HG02642 (cell line): ENCODE measurements around the gene RFTN1.

Source experiments
- ATAC-seq: cut with Tn5 transposase; IDR thresholded peaks from one replicate; pipeline ENCODE4 v1.9.1; 2021; ENCODE audit warnings: mild to moderate bottlenecking; ENCODE audit not compliant: unreplicated experiment, poor library complexity

The RFTN1 gene

DNA sequence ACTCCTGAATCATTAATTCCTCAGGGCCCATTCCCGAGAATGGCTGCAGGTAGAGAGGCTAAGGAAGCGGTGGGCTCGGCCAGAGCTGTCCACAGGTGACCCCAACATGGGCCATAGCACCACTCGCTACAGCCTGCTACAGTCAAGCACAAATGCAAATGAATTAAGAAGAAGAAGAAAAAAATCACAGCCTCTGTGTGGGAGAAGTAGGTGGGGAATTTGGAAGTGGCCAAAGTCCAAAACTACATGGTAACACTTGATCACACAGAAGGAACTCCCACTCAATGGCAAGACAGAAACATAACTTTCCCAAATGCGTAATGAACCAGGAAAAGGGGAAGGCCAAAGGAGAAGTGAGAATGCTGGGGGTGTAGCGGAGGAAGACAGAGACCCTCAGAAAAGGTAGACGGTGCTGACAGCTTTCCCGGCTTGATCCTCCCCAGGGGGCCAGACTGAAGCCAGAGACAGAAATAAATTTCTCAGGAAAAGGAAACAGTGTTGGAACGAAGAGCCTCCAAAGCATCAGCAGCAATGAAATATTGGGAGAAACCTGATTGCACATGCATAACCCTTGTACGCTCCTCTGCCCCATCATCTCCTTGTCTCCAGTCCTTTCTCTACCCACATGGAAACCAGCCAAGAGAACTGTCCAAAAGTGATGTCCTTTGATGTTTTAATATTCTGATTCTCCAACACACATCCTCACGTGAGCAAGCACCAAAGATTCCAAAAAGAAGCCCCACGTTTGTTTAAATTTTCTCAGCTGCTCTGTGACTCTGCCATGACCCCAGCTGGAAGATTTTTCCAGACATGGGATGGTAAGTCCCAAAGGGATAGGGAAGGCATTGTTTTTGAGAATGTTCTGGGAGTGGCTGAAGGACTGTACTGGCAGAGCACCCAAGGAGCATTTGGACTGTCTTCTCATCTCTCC is 140.9 kb downstream of the RFTN1 start:
- no peak for ATAC-seq

DNA sequence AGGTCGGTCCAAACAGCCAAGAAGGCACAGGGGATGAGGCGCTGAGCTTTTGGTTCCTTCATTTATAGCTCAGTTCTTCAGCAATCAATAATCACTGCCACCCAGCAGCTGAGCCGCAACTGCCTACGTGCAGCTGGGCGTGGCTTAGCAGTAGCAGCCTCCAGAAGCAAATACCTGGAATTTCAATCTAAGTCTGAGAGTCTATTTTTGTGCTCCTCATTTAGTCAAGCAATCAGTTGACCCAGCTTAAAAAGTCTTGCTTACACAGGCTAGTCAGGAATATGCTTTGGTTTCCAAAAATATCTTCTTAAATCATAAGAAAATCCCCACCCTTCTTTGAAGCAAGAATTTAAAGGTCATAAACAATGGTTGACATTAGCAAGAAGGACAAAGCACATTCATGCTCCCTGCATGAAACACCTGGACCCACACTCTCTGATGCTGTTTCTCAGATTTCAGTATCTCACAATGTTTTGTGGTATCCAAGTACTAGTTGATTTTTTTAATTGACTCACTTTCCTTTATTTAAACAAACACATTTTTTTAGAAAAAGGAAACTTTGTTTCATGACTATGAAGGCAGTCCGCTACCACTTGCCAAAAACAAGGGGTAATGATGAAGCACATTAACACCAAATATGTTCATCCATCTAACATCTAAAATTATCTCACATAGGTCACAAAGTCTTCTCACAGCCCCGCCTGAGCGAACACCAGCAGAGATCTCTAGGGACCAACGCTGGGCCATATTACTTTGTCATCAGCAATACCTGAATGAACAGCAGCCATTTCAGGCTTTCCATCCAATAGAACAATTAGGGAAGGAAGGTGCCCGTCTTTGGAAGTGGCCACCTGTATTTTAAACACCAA is 142.4 kb downstream of the RFTN1 start:
- peak; percentile 33 for ATAC-seq

DNA sequence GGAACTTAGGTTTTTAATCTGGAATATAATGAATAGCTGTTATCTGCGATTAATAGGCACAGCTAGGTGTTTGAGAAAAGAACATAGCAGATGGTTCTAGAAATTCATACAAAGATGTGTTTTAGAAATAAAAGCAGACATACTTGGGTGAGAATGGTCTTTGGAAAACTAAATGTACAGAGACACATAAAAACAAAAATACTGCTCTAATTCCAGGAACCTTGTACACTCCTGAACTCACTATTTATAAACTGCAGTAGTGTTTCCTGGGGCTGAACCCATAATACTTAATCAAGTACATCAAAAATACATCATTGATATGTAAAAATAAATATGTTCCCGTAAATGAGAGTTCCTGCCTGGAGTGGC is 143.0 kb downstream of the RFTN1 start:
- no peak for ATAC-seq

DNA sequence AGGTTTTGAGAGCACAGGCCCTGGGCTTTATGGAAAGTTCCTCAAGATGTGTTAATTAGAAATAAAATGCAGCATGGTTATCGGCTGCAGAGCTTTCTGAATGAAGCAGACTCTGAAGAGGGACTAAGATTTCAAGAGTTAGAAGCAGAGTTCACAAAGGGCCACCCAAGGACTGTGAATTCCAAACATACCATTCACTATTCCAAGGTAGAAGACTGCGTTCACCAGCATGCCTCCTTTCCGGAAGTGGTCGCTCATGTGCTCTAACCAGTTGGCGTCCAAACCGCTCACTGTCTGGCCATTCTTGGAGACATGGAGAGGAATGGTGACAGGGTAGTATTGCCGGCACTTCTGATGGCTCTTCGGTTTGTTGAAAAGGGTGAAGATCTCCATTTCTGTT is 143.6 kb downstream of the RFTN1 start:
- ATAC-seq, result no peak

DNA sequence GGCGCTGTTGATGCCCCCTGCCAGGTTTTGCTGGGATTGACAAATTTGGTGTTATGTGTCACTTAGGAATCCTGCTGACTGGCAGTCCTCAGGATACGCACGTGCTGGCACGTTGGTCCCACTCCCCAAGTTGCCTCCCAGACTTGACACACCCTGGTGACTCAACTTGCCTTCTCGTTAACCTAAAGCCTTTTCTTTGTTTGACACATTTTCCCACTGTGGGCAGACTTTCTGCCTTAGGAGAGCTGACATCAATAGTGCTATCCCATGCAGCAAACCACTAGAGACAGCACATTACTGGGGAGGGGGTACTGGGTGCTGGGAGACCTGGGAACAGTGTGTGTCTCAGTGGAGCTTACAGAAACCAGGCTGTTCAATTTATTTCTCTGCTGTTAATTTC is 144.2 kb downstream of the RFTN1 start:
- no peak for ATAC-seq

DNA sequence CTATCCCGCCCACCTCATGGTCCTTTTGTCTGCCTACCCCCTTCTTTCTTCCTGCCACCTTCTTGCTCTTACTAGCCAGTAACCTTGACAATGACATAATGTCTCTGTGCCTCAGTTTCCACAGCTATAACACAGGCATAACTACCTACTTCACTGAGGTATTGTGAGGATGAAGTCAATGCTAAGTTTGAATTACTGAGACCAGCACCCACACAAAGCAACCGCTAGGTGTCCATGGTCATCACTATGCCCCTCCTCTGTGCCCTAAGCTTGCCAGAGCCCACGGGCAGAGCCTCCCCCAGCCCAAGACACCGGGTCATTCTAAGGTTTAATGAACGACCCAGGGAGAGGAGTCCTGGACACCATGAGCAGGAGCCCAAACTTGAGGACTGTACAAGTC is 146.9 kb downstream of the RFTN1 start:
- ATAC-seq, result no peak

DNA sequence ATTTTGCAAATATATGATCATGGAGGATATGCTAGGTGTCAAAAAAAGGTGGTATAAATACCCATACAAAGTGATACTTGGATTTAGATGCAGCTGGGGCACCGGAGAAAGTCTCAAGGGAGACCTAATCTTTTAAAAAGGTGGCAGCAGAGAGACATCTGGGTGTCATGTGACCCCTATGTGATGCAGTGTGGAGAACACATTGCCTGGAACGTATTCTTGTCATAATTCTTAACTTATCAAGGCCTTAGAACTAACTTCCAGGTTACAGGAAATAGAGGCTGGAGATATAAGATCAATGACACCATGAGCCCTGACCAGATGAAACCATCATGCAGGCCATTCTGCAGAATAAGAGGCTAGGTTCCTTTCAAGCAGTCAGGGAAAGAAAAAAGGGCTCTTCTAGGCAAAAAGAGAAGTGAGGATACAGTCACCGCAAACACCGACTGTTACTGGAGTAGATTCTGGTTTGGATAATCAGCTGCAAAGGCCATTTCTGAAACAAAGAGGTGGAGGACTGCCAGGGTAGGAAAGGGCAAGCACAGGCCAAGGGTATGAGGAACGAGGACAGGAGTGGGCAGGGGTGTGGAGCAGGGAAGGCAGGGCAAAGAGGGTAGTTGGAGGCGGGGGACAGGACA is 147.9 kb downstream of the RFTN1 start:
- no peak for ATAC-seq

DNA sequence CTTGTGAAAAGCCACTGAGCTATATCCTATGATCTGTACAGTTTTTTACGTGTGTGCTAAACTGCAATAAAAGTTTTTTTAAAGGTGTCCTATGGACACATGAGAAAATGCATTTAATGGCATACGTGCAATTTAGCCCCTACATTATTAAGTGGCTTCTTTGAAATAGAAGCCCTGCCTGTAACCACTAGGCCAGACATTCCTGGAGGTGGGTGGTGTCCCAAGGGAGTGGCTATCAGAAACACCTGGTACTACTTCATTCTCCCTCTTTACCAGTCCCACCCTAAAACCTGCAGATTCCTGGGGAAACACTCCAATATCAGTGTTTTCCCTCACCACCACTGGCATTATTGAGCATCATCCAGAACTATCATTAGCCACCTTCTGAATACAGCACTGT is 148.5 kb downstream of the RFTN1 start:
- ATAC-seq, result no peak

DNA sequence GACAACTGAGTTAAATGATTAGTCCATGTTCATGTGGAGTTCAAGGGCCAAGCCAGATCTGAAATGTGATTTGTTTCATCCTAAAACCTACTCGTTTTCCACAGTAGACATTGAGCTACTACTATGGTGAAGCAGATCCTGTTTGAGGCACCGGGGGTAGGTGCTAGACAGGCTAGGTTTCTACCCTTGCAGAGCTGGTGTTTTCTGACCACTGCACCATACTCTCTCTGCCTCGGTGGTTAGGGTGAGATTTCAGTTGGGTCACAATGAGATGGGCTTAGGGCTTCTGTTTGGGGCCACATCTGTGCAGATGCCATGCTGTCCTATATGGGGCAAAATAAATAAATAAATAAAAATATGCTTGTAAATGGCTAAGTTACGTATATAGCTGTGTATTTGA is 149.2 kb downstream of the RFTN1 start:
- ATAC-seq, result no peak

DNA sequence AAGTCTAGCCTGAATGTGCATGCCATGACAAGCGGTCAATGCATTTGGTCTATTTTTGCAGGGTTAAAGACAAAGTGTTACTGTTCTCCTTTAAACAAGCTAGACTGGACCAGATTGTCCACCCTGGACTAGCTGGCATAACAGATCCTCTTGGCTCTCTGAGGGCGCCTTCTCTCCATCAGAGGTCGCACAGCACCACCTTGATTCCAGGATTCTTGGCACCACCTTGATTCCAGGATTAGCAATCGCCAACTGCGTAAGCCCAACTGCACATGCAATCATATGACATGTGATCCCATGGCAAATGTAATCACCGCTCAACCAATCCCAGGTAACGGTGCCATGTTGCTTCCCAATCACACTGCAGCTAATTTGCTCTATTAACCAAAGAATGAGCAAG is 149.9 kb downstream of the RFTN1 start:
- no peak for ATAC-seq

DNA sequence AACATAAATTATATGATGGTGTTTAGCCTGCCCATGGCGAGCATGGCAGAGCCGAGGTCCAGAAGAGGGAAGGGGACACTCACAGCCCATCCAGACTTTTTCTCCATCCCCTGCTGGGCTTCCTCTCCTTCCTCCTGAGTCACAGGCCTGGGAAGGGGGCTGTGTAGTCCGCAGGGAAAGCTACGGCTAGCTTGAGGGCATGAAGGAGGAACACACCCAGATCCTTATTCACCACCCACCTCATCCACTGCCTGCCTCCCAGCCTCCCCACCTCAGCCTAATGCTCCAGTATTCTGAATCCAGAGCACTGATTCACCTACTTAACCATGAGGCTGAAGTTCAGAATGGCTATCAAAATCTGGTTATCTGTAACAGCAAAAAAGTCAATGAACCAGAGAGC is 150.7 kb downstream of the RFTN1 start:
- ATAC-seq, result no peak

DNA sequence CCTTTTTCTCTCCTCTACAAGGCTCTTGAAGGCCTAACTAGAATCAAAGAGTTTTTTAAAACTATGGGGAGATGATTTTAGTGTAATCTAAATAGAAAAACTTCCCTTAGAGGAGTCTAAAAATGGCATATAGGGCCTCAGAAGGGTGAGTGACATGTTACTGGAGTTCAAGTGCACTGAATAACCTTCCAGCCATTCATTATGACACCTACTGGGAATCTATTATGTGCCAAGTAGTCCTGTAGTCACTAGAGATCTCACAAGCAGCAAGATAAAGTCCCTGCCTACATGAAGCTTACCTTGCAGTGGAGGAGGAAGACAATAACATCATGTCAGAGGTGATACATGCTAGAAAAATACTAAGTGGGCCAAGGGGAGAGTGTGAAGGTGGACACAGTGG is 152.4 kb downstream of the RFTN1 start:
- no peak for ATAC-seq

DNA sequence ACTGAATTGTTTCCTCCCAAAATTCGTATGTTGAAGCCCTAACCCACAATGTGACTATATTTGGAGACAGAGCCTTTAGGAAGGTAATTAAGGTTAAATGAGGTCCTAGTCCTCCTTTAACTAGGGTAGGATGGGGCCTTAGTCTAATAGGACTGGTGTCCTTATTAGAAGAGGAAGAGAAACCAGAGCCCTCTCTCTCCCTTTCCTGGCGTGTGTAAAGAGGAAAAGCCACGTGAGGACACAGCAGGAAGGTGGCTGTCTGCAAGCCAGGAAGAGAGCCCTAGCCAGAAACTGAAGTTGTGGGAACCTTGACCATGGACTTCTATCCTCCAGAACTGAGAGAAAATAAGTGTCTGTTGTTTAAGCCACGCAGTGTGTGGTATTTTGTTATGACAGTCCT is 154.2 kb downstream of the RFTN1 start:
- ATAC-seq, result no peak

DNA sequence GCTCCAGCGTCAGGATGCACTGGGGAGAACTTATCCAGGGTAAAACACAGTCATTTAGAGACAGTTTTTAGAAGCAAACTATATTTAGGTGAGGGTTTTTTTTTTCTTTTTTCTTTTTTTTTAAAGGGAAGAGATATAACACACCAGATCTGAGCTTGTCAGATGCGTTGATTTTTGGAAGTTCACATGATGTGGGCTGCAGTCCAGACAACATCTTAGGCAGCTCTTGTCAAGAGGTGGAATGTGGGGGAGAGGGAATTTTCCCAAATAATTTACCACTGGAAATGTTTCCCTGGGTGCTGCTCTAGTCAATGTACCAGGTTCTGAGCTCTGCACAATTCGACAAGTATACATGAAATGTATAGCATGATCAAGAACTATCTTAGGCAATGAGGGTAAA is 155.2 kb downstream of the RFTN1 start:
- no peak for ATAC-seq

DNA sequence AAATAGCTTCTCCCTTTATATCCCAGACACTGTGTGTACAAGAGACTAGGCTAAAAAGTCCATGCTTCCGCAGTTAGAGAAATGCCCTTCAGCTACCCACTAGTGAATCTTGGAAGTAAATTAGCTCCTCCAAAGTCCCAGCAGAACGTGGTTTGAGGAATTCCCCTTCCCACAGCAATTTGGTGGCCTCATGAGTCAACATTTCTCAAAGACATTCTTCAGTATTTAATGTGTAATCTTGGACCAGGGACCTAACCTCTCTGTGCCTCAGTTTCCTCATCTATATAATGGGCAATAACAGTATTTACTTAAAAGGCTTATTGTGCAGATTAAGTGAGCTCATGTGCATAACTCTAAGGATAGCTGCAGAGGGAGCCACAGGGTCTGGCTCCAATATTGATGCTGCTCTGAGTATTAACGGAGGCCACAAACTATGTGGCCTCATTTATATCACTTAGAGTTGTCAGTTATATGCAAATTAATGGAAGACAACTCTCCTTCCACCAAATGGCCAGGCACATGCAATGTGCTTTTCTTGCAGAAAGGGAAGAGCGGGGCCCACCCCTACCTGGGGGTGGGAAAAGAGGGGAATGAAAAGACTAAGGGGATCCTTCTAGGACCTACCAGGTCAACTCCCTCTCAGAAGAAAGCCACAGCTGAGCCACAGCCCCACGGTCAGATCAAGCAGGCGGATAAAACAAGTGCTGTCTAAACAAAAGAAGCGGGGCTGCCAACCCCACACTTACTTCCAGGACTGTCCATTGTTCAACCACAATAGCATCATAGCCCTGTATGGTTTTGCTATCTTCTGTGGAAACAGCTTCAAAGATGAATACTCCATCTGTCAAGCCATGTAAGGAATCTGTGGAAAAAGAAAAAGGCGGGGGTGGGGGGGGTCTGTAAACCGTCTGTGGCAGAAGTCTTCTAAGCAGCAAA is 156.0 kb downstream of the RFTN1 start:
- ATAC-seq, result no peak

DNA sequence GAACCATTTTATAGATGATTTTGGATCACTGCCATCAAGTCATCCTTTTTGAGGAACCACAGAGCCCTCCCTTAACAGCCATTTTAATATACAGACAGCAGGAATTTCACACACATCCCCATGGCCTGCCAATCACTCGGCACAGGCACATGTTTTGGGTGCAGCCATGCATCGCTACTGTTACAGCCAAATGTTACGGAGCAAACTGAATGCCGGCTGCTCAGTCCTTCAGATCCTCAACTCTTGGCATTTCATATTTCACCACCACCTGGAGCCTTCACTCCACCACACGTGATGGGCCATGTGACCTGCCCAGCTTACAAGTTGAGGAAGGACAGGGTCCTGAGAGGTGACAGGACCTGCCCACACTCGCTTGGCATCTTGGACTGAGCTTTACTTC is 157.7 kb downstream of the RFTN1 start:
- no peak for ATAC-seq

DNA sequence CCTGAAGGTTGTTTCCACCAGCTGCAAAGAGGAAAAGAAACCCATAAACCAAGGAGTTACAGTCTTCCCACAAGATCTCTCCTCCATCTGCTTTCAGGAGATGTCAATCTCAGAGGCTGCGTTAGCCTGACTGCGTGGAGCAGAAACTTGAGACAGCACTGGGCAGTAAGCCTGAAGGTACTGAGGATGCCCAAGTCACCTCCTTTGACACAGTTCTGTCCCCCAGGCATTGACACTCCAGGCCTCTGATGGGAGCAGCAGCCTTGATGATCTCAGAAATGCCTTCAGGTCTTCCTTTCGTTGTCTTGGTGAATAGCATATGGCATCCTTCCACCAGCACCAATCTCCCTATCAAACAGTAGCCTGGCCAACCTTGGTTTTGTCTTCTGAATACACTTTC is 159.2 kb downstream of the RFTN1 start:
- no peak for ATAC-seq

DNA sequence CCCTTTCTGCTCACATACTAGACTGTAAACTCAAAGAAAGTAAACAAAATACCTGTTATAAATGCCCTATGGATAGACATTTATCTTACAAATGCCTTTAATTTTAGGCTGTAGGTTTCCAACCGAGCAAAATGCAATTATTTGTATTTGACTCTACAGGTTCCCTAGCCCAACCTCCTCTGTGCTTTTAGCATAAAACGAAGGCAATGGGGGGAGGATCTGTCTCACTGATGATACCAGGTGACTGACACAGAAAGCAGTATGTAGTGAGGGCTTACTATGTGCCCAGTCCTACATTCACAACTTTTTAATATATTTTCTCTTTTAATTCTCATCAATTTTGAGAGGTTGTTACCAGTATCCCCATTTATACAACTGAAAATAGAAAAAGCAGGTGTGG is 161.1 kb downstream of the RFTN1 start:
- no peak for ATAC-seq

DNA sequence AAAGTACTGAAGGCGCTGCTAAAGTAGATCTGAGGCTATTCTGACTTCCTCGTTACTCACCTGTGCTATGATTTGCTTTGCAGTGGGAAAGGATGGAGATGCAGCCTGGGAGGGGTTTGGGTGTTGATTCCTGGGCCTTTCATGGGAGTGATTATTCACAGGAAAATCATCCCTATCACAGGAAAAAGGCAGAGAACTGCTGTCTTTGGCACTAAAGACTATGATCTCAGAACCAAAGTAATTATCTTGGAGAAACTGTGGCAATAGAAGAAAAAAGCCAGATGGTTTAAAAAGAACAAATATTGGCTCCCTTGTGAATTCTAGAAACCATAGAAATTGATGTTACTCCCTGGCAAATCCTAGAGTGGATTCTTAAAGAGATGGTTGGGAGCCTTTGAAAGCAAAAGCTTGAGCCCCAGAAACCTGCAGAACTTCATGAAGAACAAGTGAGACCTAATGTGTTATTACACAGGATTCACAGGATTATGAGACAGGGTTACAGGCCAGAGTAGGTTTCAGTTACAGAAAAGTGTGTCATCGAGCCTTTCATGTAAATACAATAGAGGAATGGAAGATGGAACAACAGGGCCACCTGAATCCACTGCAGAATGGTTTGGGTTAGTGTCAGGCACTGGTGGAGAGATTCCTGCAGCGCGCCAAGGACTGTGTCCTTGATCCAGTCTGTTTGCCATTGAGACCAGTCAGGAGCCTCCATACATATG is 162.7 kb downstream of the RFTN1 start:
- no peak for ATAC-seq
